HepG2 (cell line): ENCODE measurements around the gene PRMT2.

Experiments used
- RAD21 ChIP-seq: fragments of 450-650 bp; formaldehyde crosslinking; IDR thresholded peaks from 2 replicates; pipeline ENCODE4 v1.5.0; 2020; ENCODE audit warnings: mild to moderate bottlenecking
- RFX5 ChIP-seq: IDR thresholded peaks from 2 replicates; pipeline ENCODE4 v1.6.1; 2011; ENCODE audit warnings: low read depth, low read length, improper control_type of control experiment
- TBL1XR1 ChIP-seq: fragments of 150-350 bp; IDR thresholded peaks from 2 replicates; pipeline ENCODE4 v1.6.1; 2014; ENCODE audit warnings: borderline replicate concordance, low read length; ENCODE audit not compliant: partially characterized antibody
- ZNF180 ChIP-seq: sonication (generic); formaldehyde crosslinking; IDR thresholded peaks from 2 replicates; pipeline ENCODE4 v1.4.0; 2020; ENCODE audit warnings: low read depth, missing genetic modification reagents, borderline replicate concordance
- ZNF564 ChIP-seq: sonication (generic); formaldehyde crosslinking; IDR thresholded peaks from 2 replicates; pipeline ENCODE4 v1.8.1; 2023; ENCODE audit warnings: mild to moderate bottlenecking, missing genetic modification reagents
- TF ChIP-seq, protein P1 (sequence below): sonication (generic); formaldehyde crosslinking; IDR thresholded peaks from 2 replicates; pipeline ENCODE4 v1.4.0; 2020; ENCODE audit warnings: missing genetic modification reagents
- TF ChIP-seq, protein P2 (sequence below): sonication (generic); formaldehyde crosslinking; IDR thresholded peaks from 2 replicates; pipeline ENCODE4 v1.5.1; 2020; ENCODE audit warnings: missing genetic modification reagents, mild to moderate bottlenecking, borderline replicate concordance
- TF ChIP-seq, protein P3 (sequence below): sonication (generic); formaldehyde crosslinking; IDR thresholded peaks from 2 replicates; pipeline ENCODE4 v1.4.0; 2020; ENCODE audit warnings: mild to moderate bottlenecking, missing genetic modification reagents
- TF ChIP-seq, protein P4 (sequence below): sonication (generic); formaldehyde crosslinking; IDR thresholded peaks from 2 replicates; pipeline ENCODE4 v1.4.0; 2020; ENCODE audit warnings: missing genetic modification reagents, mild to moderate bottlenecking, borderline replicate concordance
- TF ChIP-seq, protein P5 (sequence below): sonication (generic); formaldehyde crosslinking; conservative IDR thresholded peaks from 2 replicates; pipeline ENCODE4 v1.4.0; 2020; ENCODE audit warnings: missing genetic modification reagents

DNA sequence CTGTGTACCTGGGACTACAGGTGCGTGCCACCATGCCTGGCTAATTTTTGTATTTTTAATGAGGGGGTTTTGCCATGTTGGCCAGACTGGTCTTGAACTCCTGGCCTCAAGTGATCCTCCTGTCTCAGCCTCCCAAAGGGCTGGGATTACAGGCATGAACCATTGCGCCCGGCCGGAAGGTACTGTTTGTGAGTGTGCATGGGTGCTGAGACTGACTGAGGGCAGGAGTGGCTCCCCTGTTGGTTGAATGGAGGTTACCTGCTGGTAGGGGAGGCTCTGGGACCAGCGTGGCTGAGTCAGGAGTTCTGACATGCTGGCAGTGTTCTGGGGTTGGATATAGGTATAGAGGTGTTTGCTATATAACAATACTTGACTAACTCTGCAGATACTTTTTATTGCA, 10.4 kb downstream of the PRMT2 start:
- TF ChIP-seq, protein P1, sequence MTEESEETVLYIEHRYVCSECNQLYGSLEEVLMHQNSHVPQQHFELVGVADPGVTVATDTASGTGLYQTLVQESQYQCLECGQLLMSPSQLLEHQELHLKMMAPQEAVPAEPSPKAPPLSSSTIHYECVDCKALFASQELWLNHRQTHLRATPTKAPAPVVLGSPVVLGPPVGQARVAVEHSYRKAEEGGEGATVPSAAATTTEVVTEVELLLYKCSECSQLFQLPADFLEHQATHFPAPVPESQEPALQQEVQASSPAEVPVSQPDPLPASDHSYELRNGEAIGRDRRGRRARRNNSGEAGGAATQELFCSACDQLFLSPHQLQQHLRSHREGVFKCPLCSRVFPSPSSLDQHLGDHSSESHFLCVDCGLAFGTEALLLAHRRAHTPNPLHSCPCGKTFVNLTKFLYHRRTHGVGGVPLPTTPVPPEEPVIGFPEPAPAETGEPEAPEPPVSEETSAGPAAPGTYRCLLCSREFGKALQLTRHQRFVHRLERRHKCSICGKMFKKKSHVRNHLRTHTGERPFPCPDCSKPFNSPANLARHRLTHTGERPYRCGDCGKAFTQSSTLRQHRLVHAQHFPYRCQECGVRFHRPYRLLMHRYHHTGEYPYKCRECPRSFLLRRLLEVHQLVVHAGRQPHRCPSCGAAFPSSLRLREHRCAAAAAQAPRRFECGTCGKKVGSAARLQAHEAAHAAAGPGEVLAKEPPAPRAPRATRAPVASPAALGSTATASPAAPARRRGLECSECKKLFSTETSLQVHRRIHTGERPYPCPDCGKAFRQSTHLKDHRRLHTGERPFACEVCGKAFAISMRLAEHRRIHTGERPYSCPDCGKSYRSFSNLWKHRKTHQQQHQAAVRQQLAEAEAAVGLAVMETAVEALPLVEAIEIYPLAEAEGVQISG (CRISPR knock-in tag), result no peak
- TF ChIP-seq TBL1XR1 (no peak), ZNF564 (CRISPR knock-in tag) (no peak), RFX5 (no peak), ZNF180 (CRISPR knock-in tag) (no peak), RAD21 (no peak)
- TF ChIP-seq, protein P2, sequence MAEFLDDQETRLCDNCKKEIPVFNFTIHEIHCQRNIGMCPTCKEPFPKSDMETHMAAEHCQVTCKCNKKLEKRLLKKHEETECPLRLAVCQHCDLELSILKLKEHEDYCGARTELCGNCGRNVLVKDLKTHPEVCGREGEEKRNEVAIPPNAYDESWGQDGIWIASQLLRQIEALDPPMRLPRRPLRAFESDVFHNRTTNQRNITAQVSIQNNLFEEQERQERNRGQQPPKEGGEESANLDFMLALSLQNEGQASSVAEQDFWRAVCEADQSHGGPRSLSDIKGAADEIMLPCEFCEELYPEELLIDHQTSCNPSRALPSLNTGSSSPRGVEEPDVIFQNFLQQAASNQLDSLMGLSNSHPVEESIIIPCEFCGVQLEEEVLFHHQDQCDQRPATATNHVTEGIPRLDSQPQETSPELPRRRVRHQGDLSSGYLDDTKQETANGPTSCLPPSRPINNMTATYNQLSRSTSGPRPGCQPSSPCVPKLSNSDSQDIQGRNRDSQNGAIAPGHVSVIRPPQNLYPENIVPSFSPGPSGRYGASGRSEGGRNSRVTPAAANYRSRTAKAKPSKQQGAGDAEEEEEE, result no peak
- TF ChIP-seq, protein P3, sequence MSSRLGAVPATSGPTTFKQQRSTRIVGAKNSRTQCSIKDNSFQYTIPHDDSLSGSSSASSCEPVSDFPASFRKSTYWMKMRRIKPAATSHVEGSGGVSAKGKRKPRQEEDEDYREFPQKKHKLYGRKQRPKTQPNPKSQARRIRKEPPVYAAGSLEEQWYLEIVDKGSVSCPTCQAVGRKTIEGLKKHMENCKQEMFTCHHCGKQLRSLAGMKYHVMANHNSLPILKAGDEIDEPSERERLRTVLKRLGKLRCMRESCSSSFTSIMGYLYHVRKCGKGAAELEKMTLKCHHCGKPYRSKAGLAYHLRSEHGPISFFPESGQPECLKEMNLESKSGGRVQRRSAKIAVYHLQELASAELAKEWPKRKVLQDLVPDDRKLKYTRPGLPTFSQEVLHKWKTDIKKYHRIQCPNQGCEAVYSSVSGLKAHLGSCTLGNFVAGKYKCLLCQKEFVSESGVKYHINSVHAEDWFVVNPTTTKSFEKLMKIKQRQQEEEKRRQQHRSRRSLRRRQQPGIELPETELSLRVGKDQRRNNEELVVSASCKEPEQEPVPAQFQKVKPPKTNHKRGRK (CRISPR knock-in tag), result no peak
- TF ChIP-seq, protein P4, sequence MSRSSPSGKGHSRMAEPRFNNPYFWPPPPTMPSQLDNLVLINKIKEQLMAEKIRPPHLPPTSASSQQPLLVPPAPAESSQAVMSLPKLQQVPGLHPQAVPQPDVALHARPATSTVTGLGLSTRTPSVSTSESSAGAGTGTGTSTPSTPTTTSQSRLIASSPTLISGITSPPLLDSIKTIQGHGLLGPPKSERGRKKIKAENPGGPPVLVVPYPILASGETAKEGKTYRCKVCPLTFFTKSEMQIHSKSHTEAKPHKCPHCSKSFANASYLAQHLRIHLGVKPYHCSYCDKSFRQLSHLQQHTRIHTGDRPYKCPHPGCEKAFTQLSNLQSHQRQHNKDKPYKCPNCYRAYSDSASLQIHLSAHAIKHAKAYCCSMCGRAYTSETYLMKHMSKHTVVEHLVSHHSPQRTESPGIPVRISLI (CRISPR knock-in tag), result no peak
- TF ChIP-seq, protein P5, sequence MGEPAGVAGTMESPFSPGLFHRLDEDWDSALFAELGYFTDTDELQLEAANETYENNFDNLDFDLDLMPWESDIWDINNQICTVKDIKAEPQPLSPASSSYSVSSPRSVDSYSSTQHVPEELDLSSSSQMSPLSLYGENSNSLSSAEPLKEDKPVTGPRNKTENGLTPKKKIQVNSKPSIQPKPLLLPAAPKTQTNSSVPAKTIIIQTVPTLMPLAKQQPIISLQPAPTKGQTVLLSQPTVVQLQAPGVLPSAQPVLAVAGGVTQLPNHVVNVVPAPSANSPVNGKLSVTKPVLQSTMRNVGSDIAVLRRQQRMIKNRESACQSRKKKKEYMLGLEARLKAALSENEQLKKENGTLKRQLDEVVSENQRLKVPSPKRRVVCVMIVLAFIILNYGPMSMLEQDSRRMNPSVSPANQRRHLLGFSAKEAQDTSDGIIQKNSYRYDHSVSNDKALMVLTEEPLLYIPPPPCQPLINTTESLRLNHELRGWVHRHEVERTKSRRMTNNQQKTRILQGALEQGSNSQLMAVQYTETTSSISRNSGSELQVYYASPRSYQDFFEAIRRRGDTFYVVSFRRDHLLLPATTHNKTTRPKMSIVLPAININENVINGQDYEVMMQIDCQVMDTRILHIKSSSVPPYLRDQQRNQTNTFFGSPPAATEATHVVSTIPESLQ (CRISPR knock-in tag), result no peak
